GM21367 (cell line): ENCODE data around the gene CDCA3.

Source experiments
- ATAC-seq: cut with Tn5 transposase; IDR thresholded peaks from one replicate; pipeline ENCODE4 v1.9.1; 2021; ENCODE audit not compliant: unreplicated experiment

The CDCA3 gene

DNA sequence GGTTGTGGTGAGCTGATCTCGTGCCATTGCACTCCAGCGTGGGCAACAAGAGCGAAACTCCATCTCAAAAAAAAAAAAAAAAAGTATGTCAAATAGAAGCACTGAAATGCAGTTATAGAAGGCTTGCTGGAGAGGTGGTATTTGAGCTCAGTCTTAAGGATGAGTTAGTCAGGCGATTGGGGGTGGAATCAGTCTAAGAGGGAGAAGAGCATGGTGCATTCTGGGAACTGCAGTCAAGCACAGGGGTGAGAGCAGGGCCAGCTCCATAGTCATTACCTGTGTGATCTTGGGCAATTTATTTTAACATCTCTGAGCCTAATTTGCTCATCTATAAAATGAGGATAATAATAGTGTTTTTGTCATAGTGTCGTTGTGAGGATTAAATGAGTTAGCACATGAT is 16.2 kb downstream of the CDCA3 start:
- no peak for ATAC-seq

DNA sequence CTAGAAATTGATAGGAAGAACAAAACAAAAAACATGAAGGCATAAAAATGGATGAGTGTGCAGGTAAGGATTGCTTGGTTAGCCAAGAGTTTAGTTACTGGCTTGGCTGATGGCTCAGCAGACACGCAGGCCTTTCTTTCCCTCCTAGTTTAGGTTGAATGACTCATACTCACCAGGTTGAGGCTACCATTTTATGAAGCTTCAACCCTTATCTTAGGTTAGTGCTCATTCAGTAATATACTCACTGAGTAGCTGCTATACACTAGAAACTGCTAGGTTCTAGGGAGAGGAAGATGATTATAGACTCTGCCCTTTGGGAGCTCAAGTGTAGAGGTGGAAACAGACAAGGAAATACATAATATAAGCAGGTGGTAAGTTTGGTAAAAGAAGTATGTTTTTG is 16.8 kb downstream of the CDCA3 start:
- ATAC-seq, result no peak

DNA sequence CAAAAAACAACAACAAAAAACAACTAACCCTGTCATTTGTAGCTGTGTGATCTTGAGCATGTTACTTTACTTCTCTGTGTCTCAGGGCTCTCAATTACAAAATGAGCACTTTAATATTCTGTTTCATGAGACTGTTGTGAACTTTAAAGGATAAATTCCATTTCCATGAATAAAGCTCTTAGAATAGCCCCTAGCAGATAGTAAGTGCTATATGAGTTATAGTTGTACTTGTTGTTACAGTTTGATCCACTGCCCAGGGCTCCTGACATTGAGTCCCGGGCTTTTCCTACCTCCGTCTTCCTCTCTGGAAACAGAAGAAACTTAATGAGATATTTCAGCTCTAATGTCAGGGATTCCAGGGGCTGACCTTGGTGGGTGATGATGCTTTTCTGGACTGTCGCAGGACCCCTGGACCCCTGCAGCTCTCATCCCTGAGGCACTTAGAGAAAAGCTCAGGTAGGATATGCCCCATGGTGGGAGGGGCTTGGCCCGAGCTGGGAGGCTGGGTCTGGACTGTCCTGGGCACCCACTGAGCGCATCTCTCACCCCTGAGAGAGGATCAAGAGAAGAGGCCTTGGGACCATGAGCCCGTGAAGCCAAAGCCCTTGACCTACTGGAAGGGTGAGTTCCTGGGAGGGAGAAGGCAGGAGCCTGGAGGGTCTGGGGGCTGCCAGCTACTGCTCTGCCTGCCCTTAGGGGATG is 17.7 kb downstream of the CDCA3 start:
- no peak for ATAC-seq

DNA sequence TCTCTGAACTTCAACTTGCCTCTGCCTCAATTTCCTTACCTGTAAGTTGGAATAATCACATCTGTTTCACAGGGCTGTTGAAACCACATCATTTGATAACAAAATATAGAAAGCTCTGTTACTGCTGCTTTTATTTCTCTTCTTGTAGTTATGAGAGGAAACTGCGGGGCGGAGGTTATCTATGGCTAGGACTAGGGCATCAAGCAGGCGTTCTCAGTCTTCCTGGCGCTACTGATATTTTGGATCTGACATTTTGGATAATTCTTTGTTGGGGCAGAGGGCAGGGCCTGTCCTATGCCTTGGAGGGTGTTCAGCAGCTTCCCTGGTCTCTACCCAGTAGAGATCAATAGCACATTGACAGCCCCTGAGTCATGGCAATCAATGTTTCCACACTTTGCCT is 19.0 kb downstream of the CDCA3 start:
- ATAC-seq, result no peak

DNA sequence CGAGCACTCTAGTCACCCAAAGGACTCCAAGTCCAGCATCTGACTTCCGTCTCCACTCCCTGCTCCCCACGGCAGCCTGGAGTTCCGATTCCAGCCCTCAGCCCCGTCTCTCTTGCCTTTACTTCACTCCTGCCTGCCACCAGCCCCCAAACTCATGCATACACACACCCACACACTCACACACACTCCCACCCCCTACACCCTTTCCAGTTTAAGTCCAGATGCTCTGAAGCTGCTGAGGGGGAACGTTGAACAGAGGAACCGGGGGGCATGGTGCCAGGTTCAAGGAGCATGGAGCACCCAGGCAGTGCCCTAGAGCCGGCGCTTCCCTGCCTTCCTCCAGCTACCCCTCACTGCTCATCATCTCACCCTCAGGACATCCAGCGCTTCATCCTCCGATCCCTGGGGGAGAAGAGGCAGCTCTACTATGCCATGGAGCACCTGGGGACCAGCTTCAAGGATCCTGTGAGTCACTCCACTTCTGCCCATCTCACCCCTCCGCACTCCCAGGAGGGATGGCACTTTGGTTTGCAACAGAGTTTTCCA is 19.6 kb downstream of the CDCA3 start:
- ATAC-seq, result no peak

DNA sequence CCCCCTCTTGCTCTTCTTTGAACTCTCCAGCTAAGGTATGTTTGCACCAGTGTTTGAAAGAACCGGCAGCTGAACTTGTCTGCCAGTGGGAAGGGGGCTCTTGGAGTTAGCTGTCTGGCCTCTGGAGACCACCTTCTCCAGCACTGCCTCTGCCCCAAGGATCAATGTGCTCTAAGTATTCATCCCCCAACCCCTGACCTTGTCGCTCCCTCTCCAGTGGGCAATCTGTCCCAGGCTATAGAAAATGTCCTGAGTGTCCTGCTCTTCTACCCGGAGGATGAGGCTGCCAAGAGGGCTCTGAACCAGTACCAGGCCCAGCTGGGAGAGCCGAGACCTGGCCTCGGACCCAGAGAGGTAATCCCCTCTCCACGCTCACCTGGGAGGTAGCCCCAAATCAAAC is 20.1 kb downstream of the CDCA3 start:
- ATAC-seq, result no peak

DNA sequence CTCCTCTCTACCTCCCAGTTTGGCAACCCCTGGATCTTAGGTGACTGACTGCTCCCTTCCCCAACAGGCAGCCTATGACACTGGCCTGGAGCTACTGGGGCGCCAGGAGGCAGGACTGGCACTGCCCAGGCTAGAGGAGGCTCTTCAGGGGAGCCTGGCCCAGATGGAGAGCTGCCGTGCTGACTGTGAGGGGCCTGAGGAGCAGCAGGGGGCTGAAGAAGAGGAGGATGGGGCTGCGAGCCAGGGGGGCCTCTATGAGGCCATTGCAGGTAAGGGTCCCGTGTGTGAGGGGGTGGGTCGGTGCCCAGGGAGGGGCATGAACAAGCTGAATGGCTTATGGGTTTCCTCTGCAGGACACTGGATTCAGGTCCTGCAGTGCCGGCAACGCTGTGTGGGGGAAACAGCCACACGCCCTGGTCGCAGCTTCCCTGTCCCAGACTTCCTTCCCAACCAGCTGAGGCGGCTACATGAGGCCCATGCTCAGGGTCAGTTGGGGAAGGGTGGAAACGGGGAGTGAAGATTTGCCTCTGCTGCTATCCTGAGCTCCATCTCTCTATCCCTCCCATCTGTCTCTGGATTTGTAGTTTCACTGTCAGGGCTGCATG is 20.7 kb downstream of the CDCA3 start:
- ATAC-seq, result no peak

DNA sequence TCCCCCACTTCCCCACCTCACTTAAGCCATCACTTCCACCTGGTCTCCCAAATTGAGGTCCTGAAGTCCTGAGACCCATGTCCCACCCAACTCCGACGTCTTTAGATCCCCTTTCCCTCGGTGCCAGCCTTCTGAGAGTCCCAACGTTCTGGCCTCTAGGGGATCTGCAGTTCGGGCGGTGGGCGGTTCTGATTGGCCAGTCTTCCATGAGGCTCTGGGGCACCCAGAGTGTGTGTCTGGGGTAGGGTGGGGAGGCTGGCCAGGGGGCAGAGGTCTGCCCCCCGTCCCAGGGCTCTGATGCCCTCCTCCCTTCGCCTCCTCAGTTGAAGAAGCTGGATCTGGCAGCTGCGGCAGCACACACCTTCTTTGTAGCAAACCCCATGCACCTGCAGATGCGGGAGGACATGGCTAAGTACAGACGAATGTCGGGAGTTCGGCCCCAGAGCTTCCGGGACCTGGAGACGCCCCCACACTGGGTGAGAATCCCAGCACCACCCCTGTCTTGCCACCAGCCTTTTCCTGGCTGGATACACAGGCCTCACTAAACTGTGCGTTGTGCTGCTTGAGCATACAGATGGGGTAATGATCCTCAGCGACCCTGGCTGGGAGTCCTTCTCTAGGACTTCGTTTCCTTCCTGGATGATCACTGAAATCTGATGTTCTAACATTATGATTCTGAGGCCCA is 21.4 kb downstream of the CDCA3 start:
- no peak for ATAC-seq

DNA sequence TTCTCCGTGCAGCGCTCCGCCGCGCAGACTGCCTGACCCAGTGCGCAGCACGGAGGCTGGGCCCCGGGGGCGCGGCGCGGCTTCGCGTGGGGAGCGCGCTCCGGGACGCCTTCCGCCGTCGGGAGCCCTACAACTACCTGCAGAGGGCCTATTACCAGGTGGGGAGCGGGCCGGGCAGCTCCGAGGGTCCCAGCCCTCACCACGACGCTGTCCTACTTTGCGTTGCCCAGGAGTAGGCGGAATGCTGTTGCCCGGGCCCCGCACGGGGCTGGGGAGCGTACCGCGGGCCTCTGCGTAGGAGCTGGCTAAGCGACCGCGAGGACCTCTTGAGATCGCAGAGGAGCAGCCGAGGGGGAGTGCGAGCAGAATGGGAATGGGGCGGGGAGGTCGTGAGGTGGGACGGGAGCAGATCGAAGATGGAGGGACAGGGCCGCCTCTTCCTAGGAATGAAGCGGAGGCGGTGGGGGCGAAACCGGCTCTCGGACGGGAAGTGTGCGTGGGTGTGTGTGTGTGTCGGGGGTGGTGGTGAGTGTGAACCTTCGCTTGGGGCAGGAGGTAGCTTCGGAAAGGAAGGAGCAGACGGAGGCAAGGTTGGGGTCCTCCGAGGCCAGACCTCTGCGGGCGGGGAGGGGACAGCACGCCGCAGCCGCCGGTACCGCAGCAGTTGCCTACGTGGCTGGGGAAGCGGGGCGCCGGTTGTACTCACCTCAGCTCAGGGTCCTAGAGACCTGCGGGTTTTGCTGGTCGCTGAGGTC is 22.1 kb downstream of the CDCA3 start:
- ATAC-seq, result no peak

DNA sequence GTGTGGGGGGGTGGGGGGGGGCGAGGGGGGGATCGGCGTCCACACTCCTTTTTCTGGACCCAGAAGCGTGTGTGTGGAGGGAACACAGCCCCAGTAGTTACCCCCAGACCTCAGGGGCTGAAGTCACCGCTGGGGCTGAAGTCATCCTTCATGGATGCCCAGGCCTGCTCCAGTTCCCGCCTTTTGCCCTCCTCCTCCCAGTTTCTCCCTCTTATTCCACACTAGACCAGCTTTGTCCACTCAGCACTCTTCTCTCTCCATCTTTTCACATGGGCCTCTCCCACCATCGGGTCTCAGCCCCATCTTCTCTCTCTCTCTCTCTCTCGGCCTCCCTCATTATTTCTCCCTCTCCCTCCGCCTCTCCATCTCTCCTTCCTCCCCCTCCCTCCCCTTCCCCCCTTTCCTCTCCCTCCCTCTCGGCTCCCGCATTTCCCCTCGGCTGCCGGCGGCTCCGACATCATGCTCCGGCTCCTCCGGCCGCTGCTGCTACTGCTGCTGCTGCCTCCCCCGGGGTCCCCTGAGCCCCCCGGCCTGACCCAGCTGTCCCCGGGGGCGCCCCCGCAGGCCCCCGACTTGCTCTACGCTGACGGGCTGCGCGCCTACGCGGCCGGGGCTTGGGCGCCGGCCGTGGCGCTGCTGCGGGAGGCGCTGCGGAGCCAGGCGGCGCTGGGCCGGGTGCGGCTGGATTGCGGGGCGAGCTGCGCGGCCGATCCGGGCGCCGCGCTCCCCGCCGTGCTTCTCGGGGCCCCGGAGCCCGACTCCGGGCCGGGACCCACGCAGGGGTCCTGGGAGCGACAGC is 22.9 kb downstream of the CDCA3 start, which contains the start of gene P3H3:
Gene P3H3 (plus strand): TSS at position 426 of the 799 bp plus-strand sequence. CDS start 34 bp downstream, at position 460.
- ATAC-seq, result no peak

DNA sequence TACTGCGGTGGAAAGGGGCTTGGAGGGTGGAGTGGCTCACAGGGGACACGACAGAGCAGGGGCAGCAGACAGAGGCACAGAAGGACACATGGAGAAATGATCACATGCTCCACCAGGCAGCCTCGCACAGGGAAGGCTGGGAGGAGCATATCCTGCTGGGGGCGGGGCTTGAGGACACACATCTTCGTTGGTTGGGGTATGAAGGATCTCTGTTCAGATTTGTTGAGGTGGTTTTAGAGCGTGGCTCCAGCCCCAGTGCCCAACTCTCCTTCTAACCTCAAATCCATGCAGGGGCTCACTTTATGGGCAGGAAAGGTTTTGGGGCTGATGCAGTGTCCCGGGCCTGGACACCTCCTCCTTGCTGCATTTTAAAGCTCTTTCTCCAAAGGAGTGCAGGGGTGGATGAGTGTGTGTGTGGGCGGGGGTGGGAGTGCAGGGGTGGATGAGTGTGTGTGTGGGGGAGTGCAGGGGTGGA is 23.6 kb downstream of the CDCA3 start:
- ATAC-seq, result no peak

DNA sequence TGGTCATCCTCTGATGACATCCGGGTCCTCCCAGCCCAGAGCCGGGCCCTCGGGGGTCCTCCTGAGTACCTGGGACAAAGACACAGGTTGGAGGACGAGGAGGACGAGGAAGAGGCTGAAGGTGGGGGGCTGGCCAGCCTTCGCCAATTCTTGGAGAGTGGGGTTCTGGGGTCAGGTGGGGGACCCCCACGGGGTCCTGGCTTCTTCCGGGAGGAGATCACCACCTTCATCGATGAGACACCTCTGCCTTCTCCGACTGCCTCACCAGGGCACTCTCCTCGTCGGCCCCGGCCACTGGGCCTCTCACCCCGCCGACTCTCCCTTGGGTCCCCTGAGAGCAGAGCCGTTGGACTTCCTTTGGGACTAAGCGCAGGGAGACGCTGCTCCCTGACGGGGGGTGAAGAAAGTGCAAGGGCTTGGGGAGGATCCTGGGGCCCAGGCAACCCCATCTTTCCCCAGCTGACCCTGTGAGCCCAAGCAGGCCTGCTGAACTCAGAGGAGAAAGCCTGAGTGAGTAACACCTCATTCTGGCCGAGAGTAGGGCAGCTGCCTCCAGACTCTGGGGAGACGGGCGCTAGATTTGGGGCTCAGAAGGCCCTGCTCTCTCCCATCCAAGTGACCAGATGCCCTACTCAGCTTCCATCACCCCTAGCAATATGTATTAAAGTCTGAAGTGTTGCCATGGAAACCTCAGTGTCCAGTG is 24.2 kb downstream of the CDCA3 start:
- ATAC-seq, result no peak

DNA sequence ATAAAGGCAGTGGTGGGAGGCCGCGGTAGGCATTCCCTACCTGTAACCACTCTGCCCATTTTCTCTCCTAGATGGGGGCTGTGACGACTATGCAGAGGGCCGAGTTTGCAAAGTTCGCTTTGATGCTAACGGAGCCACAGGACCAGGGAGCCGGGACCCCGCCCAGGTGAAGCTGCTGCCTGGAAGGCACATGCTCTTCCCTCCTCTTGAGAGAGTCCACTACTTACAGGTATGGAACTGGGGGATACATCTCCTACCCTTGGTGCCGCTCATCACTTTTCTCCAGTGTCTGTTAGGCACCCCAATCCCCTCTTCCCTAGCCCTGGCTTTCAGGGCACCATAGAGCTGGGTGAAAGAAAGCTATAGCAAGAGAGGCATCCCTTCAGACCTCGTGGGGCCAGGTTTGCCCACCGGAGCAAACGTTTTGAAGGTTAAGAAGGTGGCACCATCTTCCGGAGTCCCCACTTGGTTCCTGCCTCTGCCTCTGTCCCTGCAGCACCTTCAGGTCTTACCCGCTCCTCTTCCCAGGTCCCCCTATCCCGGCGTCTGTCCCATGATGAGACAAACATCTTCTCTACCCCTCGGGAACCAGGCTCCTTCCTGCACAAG is 24.9 kb downstream of the CDCA3 start:
- no peak for ATAC-seq

DNA sequence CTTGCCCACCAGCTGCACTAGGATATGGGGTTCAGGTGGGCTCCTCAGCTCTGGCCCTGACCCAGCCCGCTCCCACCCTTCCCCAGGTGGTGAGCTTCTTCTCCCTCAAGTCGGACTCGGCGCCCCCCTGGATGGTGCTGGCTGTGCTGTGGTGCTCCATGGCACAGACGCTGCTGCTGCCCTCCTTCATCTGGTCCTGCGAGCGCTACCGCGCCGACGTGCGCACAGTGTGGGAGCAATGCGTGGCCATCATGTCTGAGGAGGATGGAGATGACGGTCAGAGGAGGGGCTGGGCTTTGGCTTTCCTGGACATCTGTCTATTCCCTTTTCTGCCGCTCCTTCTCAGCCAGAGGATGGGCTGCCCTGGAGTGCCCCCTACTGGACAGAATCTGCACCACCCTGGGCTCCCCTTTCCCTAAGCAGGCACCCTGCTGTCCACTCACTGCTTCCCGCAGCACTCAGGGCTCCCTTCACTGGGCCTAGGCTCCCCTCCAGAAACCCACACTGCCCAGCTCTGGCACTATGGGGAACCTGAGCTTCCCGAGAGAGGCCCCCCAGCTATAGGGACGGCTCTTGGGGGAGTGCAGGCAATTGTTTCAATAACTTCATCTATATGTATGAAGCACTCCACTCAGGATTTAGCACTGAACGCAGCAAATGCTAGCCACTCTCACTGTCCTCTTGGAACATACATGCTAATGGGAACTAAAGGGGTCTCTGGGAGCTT is 25.5 kb downstream of the CDCA3 start:
- no peak for ATAC-seq

DNA sequence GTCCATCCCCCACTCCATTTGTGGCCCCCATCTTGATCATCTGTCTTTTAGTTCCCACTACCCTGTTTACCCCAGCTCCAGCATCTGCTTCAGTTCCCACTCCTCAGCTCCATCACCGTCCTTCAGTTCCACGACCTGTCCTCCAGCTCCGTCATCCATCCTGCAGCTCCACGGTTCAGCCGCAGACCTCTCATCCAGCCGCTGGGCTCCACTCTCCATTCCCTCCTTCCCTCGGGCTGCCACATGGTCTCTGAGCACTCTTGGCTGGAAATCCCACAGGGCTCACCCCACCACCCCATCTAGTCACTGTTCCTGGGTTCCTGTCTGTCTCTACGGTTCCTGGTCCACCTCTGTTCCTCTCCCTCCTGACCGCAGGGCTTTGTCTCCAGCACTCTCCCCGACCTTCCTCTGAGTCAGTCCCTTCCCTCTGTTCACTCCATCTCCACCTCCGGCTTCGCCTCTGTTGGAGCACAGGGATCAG is 26.1 kb downstream of the CDCA3 start:
- ATAC-seq, result no peak

DNA sequence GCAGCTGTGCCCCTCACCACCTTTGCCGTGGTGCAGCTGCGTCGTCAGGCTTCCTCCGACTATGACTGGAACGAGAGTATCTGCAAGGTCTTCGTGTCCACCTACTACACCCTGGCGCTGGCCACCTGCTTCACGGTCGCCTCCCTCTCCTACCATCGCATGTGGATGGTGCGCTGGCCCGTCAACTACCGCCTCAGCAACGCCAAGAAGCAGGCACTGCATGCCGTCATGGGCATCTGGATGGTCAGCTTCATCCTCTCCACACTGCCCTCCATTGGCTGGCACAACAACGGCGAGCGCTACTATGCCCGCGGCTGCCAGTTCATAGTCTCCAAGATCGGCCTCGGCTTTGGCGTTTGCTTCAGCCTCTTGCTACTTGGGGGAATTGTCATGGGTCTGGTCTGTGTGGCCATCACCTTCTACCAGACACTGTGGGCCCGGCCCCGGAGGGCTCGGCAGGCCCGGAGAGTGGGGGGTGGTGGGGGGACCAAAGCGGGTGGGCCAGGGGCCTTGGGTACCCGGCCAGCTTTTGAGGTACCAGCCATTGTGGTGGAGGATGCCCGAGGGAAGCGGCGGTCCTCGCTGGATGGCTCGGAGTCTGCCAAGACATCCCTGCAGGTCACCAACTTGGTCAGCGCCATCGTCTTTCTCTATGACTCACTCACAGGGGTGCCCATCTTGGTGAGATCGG is 26.9 kb downstream of the CDCA3 start:
- ATAC-seq, result no peak

DNA sequence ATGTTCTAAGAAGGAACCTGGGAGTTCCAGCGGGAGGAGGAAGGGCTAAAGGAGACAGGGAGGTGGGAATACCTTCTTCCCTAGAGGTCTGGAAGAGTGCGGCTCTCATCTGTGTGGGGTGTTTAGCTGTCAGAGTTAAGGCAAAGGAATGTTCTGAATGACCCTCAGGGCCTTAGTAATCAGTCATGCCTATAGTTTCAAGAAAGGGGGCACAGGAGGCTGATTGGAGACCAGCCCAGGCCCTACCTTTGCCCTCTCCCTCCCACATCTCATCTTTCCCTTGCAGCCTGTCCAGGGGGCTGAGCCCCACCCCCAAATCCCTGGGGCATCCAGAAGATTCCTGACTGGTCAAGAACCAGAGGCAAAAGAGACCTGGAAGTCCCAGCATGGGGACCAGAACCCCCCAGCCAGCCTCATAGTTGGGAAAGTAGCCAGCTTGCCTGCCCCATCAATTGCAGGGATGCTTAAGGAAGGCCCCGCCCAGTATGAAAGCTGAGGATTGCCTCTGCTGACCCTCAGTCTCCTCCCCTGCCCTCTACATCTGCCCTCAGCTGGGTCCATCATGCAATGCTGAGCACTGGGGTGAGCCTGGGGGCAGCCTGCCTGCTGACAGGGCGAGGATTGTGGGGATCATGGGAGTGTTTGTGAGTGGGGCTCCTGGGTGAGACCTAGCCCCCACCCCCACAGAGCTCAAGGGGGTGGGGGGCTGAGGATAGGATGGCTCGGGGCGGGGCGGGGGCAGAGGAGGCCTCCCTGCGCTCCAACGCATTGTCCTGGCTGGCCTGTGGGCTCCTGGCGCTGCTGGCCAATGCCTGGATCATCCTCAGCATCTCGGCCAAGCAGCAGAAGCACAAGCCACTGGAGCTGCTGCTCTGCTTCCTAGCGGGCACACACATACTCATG is 27.7 kb downstream of the CDCA3 start:
- ATAC-seq, result no peak
